Measurements from ENCODE around the gene WWP2. TPM values are rescaled to one million over a fixed set of nuclear protein-coding genes. Genes with fewer than 3 reads are reported as not detected.
"Not testable (repeated sequence)": the region's sequence is repeated elsewhere in the genome, so short reads cannot be mapped to it uniquely, and the experiment has no call there.

Gene WWP2
- polyA plus RNA-seq, 1 donor (not counting 4 experiments of a cell fraction or from before 2014, with no cell fraction given), result 6.9 TPM

DNA sequence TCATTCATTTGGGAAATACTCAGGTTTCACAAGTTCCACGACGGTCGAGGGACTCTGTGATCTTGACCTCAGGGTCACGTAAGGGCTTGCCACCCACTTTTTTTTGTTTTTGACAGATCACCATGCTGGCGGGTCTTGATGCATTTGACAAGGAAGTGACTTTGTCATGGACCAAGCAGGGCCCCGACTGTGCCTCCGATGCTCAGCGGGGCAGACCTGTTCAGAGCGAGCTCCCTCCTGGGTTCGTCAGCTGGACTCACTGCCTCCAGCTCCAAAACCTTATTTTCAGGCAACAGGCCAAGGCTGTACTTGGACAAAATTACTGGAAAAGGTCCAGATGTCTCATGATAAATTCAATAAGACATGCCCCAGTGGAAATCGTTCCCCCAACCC, 180.0 kb downstream of the WWP2 start:
- no peaks in the 10 kb centered on the region for H4K20me1 ChIP-seq (ENCODE audit: control insufficient read depth, extremely low read depth, insufficient read depth, low read length)
- dilution Hi-C loops (cut with MboI; ENCODE audit: extremely low pct_ligation_motif_present, low sequenced_read_pairs), result no loop called here
- peaks cover 4 to 9% of the 10 kb centered on the region in 2 experiments for H3K36me3 ChIP-seq (ENCODE audit: control insufficient read depth in 2 of 2, extremely low read depth in 1 of 2, insufficient read depth in 2 of 2, low read length in 2 of 2)
- no peaks in the 10 kb centered on the region for H3K9me3 ChIP-seq (ENCODE audit: control insufficient read depth, low read depth, low read length)
- no peaks in the 10 kb centered on the region for H3K27me3 ChIP-seq (ENCODE audit: control insufficient read depth, extremely low read depth, insufficient read depth, low read length)
- no peak overlapping the region for H3K27ac ChIP-seq (ENCODE audit: control insufficient read depth, insufficient read depth, low read length)
- H3K4me1 ChIP-seq (ENCODE audit: control insufficient read depth, extremely low read depth, insufficient read depth, low read length), result no peaks in the 10 kb centered on the region
- H3K4me3 ChIP-seq (ENCODE audit: control insufficient read depth in 2 of 3, extremely low read depth in 1 of 3, insufficient read depth in 2 of 3, low read depth in 1 of 3, low read length in 3 of 3), result no peak overlapping the region
- H3K9ac ChIP-seq (ENCODE audit: control insufficient read depth, extremely low read depth, insufficient read depth, low read length), result no peak overlapping the region
- no peak for FAIRE-seq
- TF ChIP-seq, protein P1, sequence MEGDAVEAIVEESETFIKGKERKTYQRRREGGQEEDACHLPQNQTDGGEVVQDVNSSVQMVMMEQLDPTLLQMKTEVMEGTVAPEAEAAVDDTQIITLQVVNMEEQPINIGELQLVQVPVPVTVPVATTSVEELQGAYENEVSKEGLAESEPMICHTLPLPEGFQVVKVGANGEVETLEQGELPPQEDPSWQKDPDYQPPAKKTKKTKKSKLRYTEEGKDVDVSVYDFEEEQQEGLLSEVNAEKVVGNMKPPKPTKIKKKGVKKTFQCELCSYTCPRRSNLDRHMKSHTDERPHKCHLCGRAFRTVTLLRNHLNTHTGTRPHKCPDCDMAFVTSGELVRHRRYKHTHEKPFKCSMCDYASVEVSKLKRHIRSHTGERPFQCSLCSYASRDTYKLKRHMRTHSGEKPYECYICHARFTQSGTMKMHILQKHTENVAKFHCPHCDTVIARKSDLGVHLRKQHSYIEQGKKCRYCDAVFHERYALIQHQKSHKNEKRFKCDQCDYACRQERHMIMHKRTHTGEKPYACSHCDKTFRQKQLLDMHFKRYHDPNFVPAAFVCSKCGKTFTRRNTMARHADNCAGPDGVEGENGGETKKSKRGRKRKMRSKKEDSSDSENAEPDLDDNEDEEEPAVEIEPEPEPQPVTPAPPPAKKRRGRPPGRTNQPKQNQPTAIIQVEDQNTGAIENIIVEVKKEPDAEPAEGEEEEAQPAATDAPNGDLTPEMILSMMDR (optimal IDR thresholded peaks at IDR 0.05 in 1 of 3, IDR thresholded peaks at IDR 0.05 in 1 of 3, conservative IDR thresholded peaks at IDR 0.05 in 1 of 3; ENCODE audit: extremely low read depth in 1 of 3, insufficient read depth in 2 of 3, low read length in 3 of 3), result no peak
- TF ChIP-seq EZH2 (IDR thresholded peaks at IDR 0.05; ENCODE audit: low read length), result no peak
- H3K4me2 ChIP-seq (ENCODE audit: control insufficient read depth, extremely low read depth, insufficient read depth, low read depth, low read length), result no peak overlapping the region
- H3K79me2 ChIP-seq (ENCODE audit: control insufficient read depth, insufficient read depth, low read length), result no peaks in the 10 kb centered on the region
- no peak overlapping the region for H2AFZ ChIP-seq (ENCODE audit: control insufficient read depth, low read length)
- no peak for DNase-seq (ENCODE audit: low read depth, low spot score)
- H3K9me1 ChIP-seq (ENCODE audit: control insufficient read depth, extremely low read depth, insufficient read depth, low read length), result no peaks in the 10 kb centered on the region

DNA sequence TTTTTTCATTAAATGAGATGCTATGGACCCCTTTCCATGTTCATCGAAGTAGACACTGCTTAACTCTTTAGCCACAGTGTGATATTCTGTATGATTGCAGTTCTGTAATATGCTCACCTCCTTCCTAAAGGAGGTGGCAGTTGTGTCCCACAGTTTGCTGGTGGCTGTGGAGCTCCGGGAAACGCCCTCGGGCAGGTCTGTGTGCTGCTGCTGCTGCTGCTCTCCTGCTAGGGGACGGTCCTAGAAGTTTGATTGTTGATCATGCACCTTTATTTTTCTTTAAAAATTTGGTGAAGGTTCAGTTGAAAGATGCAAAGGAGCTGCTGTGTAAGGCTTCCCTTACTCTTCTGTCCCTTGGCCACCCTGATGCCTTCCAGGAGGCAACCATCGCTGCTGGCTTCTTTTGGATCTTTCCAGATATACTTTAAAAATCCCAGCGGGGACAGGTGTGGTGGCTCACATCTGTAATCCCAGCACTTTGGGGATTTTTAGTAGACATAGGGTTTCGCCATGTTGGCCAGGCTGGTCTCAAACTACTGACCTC, 180.6 kb downstream of the WWP2 start:
- H3K4me3 ChIP-seq (ENCODE audit: control insufficient read depth in 2 of 3, extremely low read depth in 1 of 3, insufficient read depth in 2 of 3, low read depth in 1 of 3, low read length in 3 of 3), result no peak overlapping the region
- dilution Hi-C loops (cut with MboI; ENCODE audit: extremely low pct_ligation_motif_present, low sequenced_read_pairs), result no loop called here
- FAIRE-seq, result no peak

DNA sequence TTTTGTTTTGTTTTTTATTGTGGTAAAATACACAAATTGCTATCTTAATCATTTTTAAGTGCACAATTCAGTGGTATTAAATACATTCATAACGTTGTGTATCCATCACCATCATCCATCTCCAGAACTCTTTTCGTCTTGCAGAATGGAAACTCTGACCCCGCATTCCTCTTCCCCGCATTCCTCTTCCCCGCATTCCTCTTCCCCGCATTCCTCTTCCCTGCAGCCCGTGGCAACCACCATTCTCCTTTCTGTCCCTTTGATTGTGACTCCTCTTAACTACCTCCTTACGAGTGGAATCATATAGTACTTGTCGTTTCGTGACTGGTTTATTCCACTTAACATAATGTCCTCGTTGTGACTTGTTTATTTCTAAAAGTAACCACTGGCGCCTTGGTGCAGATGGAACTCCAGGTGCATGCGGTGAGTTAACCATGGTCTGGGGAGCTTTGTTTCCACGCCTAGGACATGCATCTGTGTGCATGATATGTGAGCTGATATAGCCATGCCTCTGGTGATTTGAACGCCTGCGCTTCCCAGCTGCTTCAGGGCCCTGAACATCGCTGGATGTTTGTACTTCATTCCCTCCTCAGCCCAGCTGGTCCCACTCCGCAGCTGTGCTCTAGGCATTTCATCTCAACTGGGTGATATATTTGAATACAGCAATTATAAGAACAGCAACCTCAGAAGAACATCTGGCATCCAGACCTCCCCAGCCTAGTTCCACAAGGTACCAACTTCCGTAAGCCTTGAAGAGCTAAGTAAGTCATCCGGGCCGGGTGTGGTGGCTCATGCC, 181.3 kb downstream of the WWP2 start:
- dilution Hi-C loops (cut with MboI; ENCODE audit: extremely low pct_ligation_motif_present, low sequenced_read_pairs); H3K9me3 ChIP-seq (ENCODE audit: control insufficient read depth, low read depth, low read length); H3K4me1 ChIP-seq (ENCODE audit: control insufficient read depth, extremely low read depth, insufficient read depth, low read length); DNase-seq (ENCODE audit: low read depth, low spot score); H3K9ac ChIP-seq (ENCODE audit: control insufficient read depth, extremely low read depth, insufficient read depth, low read length); FAIRE-seq; H4K20me1 ChIP-seq (ENCODE audit: control insufficient read depth, extremely low read depth, insufficient read depth, low read length); H2AFZ ChIP-seq (ENCODE audit: control insufficient read depth, low read length); H3K4me3 ChIP-seq (ENCODE audit: control insufficient read depth in 2 of 3, extremely low read depth in 1 of 3, insufficient read depth in 2 of 3, low read depth in 1 of 3, low read length in 3 of 3); H3K36me3 ChIP-seq (ENCODE audit: control insufficient read depth in 2 of 2, extremely low read depth in 1 of 2, insufficient read depth in 2 of 2, low read length in 2 of 2); H3K4me2 ChIP-seq (ENCODE audit: control insufficient read depth, extremely low read depth, insufficient read depth, low read depth, low read length); H3K27ac ChIP-seq (ENCODE audit: control insufficient read depth, insufficient read depth, low read length); H3K79me2 ChIP-seq (ENCODE audit: control insufficient read depth, insufficient read depth, low read length); H3K27me3 ChIP-seq (ENCODE audit: control insufficient read depth, extremely low read depth, insufficient read depth, low read length); H3K9me1 ChIP-seq (ENCODE audit: control insufficient read depth, extremely low read depth, insufficient read depth, low read length): not testable (repeated sequence)

More for the DNA sequence above, 180.6 kb downstream of the WWP2 start:
- H3K9me1 ChIP-seq (ENCODE audit: control insufficient read depth, extremely low read depth, insufficient read depth, low read length), result no peaks in the 10 kb centered on the region
- no peak for DNase-seq (ENCODE audit: low read depth, low spot score)
- no peak overlapping the region for H2AFZ ChIP-seq (ENCODE audit: control insufficient read depth, low read length)
- H3K4me2 ChIP-seq (ENCODE audit: control insufficient read depth, extremely low read depth, insufficient read depth, low read depth, low read length), result no peak overlapping the region
- no peaks in the 10 kb centered on the region for H4K20me1 ChIP-seq (ENCODE audit: control insufficient read depth, extremely low read depth, insufficient read depth, low read length)
- H3K9me3 ChIP-seq (ENCODE audit: control insufficient read depth, low read depth, low read length), result no peaks in the 10 kb centered on the region
- H3K79me2 ChIP-seq (ENCODE audit: control insufficient read depth, insufficient read depth, low read length), result no peaks in the 10 kb centered on the region
- no peak overlapping the region for H3K9ac ChIP-seq (ENCODE audit: control insufficient read depth, extremely low read depth, insufficient read depth, low read length)
- TF ChIP-seq, protein P1 (optimal IDR thresholded peaks at IDR 0.05 in 1 of 3, IDR thresholded peaks at IDR 0.05 in 1 of 3, conservative IDR thresholded peaks at IDR 0.05 in 1 of 3; ENCODE audit: extremely low read depth in 1 of 3, insufficient read depth in 2 of 3, low read length in 3 of 3), result no peak
- TF ChIP-seq EZH2 (IDR thresholded peaks at IDR 0.05; ENCODE audit: low read length), result no peak
- no peaks in the 10 kb centered on the region for H3K4me1 ChIP-seq (ENCODE audit: control insufficient read depth, extremely low read depth, insufficient read depth, low read length)
- no peak overlapping the region for H3K27ac ChIP-seq (ENCODE audit: control insufficient read depth, insufficient read depth, low read length)
- H3K27me3 ChIP-seq (ENCODE audit: control insufficient read depth, extremely low read depth, insufficient read depth, low read length), result no peaks in the 10 kb centered on the region
- H3K36me3 ChIP-seq (ENCODE audit: control insufficient read depth in 2 of 2, extremely low read depth in 1 of 2, insufficient read depth in 2 of 2, low read length in 2 of 2), result peaks cover 1 to 7% of the 10 kb centered on the region in 2 experiments

Measured in keratinocyte (primary cell).